GM13976 (cell line): Measurements from ENCODE around the gene DHRS7C.
A peak's percentile ranks its signal among the peaks of the same experiment; 100 is the strongest.

Experiments
- DNase-seq: peaks from one replicate; pipeline ENCODE4 v3.0.0; 2012; ENCODE audit warnings: low spot score
- in situ Hi-C: fragments of 300-500 bp; cut with MboI; formaldehyde crosslinking; loops from one replicate; pipeline ENCODE4 v1.12.0; 2022; ENCODE audit warnings: low sequenced_read_pairs, mixed read lengths, inconsistent platforms; ENCODE audit not compliant: unreplicated experiment
- TF ChIP-seq, protein P1 (sequence below): IDR thresholded peaks from 2 replicates; pipeline ENCODE4 v1.5.1; 2012; ENCODE audit warnings: borderline replicate concordance, mild to moderate bottlenecking; ENCODE audit not compliant: insufficient read depth; ENCODE audit errors: extremely low read depth, missing control alignments, control extremely low read depth

The DHRS7C gene

DNA sequence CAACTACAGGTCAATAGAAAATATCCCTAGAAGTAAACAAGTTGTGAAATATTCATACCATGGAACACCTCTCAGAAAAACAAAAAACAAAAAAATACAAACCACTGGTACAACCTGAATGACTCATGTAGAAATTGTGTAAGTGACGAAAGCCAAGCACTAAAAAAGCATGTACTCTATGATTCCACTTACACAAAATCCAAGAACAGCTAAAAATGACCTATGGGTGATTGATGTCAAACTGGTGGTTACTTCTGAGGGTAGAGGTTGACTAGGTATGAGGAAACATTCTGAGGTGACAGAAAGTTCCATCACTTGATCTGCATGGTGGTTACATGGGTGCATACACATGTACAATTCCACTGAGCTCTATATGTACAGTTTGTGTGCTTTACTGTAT is 31.1 kb downstream of the DHRS7C start:
- no peak for DNase-seq
- in situ Hi-C loops = no loop called here
- TF ChIP-seq, protein P1, sequence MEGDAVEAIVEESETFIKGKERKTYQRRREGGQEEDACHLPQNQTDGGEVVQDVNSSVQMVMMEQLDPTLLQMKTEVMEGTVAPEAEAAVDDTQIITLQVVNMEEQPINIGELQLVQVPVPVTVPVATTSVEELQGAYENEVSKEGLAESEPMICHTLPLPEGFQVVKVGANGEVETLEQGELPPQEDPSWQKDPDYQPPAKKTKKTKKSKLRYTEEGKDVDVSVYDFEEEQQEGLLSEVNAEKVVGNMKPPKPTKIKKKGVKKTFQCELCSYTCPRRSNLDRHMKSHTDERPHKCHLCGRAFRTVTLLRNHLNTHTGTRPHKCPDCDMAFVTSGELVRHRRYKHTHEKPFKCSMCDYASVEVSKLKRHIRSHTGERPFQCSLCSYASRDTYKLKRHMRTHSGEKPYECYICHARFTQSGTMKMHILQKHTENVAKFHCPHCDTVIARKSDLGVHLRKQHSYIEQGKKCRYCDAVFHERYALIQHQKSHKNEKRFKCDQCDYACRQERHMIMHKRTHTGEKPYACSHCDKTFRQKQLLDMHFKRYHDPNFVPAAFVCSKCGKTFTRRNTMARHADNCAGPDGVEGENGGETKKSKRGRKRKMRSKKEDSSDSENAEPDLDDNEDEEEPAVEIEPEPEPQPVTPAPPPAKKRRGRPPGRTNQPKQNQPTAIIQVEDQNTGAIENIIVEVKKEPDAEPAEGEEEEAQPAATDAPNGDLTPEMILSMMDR = no peak

DNA sequence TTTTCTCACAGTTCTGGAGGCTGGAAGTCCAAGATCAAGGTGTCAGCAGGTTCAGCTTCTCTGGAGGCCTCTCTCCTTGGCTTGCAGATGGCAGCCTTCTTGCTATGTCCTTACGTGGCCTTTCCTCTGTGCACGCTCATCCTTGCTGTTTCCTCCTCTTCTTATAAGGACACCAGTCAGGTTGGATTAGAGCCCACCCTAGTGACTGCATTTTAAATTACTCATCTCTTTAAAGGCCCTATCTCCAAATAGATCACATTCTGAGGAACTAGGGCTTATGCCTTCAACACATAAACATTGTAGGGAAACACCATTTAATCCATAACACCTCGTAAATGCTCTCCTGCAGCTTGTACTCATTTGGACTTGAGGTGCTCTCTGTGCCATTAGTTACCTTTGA is 36.3 kb downstream of the DHRS7C start:
- in situ Hi-C loops = no loop called here
- TF ChIP-seq, protein P1 = no peak
- no peak for DNase-seq

DNA sequence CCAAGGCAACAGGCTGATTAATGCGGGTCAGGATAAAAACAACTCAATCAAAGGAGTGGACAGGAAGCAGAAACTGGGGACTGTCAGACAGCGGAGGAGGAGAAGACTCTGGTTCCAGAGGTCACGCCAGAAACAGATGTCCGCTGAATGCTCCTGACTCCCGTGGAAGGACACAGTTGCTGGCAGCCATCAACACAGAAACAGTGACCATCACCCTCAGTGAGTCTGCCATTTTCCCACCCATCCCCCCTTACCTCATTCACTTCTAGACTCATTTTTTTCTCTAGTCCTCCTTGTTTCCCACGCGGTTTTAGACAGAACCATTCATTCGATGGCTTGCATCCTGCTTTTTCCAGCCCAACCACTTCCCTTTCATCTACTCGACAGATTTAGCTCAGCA is 40.9 kb downstream of the DHRS7C start:
- DNase-seq = no peak
- in situ Hi-C loops = no loop called here
- TF ChIP-seq, protein P1 = no peak

DNA sequence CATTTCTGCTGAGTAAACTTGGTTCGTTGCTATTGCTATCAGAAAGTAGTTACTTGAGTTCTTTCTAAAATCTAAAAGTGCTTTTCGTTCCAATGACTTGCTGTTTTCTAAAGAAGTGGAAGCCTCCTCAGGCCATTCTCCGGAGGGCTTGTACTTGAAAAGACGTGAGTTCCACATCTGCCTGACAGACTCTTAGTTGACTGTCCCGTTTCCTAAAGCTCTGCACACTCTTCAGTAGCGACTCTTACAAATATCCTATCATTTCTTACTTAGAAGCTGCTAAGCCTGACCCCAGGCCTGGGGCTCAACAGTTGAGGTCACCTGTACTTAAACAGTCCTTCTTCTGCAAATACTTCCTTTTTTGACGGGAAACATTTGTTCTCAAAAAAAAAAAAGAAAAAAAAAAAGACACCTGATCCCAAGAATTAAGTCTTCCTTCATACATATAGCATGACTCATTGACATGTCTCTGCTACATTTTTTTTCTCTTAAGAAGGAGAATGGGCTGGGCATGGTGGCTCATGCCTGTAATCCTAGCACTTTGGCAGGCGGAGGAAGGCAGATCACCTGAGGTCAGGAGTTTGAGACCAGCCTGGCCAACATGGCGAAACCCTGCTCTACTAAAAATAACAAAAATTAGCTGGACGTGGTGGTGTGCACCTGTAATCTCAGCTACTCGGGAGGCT is 61.5 kb downstream of the DHRS7C start:
- in situ Hi-C loops = no loop called here

DNA sequence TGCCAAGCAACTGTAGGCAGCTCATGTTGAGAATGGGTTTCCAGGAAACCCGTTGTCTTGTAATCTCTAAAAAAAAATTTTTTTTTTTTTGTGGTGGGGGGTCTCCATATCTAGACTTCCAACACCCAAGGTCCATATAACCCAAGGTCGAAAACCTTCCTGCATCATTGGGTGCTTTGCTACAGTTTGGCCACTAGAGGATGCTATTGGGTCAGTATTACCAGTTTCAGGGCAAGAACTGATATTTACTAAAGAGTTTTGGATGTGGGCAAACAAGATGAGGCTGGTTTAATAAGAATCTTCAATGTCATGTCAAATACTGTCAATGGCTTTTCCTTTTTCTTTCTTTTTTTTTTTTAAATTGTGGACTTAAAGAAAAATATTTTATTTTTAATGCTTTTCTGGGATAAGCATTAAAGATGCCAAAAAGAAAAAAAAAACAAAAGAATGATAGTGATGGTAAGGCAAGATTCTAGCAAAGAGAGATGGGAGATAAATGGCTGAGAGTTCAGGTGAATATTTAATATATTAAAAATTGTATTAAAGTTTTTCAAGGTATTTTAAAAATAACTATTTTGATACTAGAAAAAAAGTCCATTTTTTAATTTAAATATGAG is 62.2 kb downstream of the DHRS7C start:
- peak; percentile 80 for DNase-seq
- TF ChIP-seq, protein P1 = peak; percentile 90
- in situ Hi-C loops = no loop called here

More for the DNA sequence above, 61.5 kb downstream of the DHRS7C start:
- TF ChIP-seq, protein P1 = no peak
- no peak for DNase-seq

DNA sequence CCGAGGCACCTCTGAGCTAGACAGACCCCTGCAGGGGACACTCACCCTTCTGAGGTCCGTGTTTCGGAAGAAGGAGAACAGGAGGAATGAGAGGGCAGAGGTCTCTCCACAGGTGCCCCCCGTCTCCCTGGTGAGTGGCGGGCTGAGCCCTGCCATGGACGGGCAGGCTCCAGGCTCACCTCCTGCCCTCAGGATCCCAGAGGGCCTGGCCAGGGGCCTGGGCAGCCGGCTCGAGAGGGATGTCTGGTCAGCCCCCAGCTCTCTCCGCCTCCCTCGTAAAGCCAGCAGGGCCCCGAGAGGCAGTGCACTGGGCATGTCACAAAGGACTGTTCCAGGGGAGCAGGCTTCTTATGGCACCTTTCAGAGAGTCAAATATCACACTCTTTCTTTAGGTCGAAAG is 62.8 kb downstream of the DHRS7C start:
- in situ Hi-C loops = no loop called here
- TF ChIP-seq, protein P1 = no peak

More for the DNA sequence above, 62.8 kb downstream of the DHRS7C start:
- DNase-seq = no peak
